ENCODE measurements around the gene EP300. TPM values are rescaled to one million over a fixed set of nuclear protein-coding genes. Genes with fewer than 3 reads are reported as not detected.
"Not testable (repeated sequence)": the region's sequence is repeated elsewhere in the genome, so short reads cannot be mapped to it uniquely, and the experiment has no call there.

Gene EP300
- total RNA-seq, 1 donor from 2014 or later = 159 TPM

DNA sequence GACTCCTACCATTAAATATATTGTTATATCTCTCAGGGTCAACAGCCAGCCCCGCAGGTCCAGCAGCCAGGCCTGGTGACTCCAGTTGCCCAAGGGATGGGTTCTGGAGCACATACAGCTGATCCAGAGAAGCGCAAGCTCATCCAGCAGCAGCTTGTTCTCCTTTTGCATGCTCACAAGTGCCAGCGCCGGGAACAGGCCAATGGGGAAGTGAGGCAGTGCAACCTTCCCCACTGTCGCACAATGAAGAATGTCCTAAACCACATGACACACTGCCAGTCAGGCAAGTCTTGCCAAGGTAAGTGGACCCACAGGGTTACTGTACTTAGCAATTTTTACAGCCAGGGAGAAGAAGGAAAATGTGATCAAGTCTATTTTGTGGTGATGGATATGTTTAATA, 35.1 kb downstream of the EP300 start:
- DNase-seq = no peak
- Mint-ChIP-seq H3K4me3 (no peak overlapping the region), H3K27me3 (no peaks in the 10 kb centered on the region), H3K4me1 (peaks cover 13% of the 10 kb centered on the region), H3K27ac (no peak overlapping the region), H3K9me3 (no peaks in the 10 kb centered on the region), H3K36me3 (ENCODE audit: low read depth) (peaks cover 80% of the 10 kb centered on the region)
- CTCF ChIA-PET = no interaction called here
- ATAC-seq (ENCODE audit: low read depth) = no peak
- TF ChIP-seq, protein P1, sequence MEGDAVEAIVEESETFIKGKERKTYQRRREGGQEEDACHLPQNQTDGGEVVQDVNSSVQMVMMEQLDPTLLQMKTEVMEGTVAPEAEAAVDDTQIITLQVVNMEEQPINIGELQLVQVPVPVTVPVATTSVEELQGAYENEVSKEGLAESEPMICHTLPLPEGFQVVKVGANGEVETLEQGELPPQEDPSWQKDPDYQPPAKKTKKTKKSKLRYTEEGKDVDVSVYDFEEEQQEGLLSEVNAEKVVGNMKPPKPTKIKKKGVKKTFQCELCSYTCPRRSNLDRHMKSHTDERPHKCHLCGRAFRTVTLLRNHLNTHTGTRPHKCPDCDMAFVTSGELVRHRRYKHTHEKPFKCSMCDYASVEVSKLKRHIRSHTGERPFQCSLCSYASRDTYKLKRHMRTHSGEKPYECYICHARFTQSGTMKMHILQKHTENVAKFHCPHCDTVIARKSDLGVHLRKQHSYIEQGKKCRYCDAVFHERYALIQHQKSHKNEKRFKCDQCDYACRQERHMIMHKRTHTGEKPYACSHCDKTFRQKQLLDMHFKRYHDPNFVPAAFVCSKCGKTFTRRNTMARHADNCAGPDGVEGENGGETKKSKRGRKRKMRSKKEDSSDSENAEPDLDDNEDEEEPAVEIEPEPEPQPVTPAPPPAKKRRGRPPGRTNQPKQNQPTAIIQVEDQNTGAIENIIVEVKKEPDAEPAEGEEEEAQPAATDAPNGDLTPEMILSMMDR (IDR thresholded peaks at IDR 0.05) = no peak
- POLR2A ChIA-PET = no interaction called here
- intact Hi-C loops (cut with micrococcal nuclease) = no loop called here

DNA sequence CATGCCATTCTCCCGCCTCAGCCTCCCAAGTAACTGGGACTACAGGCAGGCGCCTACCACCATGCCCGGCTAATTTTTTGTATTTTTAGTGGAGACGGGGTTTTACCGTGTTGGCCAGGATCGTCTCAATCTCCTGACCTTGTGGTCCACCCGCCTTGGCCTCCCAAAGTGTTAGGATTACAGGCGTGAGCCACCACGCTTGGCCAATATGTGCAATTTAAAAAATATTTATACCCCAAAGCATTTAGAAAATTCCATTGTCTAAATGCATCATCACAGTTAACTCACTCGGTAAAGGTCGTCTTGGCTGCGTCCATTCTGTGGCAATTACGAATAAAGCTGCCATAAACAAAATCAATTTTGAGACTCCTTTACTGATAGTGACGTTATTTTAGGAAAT, 36.2 kb downstream of the EP300 start:
- no peak for DNase-seq
- Mint-ChIP-seq H3K36me3 (ENCODE audit: low read depth) (peaks cover 85% of the 10 kb centered on the region), H3K27ac (no peak overlapping the region), H3K4me3 (no peak overlapping the region), H3K4me1 (peaks cover 7% of the 10 kb centered on the region), H3K27me3 (no peaks in the 10 kb centered on the region), H3K9me3 (no peaks in the 10 kb centered on the region)
- no peak for ATAC-seq (ENCODE audit: low read depth)
- intact Hi-C loops (cut with micrococcal nuclease) = no loop called here
- POLR2A ChIA-PET = no interaction called here
- CTCF ChIA-PET = no interaction called here
- TF ChIP-seq, protein P1 (IDR thresholded peaks at IDR 0.05) = no peak

DNA sequence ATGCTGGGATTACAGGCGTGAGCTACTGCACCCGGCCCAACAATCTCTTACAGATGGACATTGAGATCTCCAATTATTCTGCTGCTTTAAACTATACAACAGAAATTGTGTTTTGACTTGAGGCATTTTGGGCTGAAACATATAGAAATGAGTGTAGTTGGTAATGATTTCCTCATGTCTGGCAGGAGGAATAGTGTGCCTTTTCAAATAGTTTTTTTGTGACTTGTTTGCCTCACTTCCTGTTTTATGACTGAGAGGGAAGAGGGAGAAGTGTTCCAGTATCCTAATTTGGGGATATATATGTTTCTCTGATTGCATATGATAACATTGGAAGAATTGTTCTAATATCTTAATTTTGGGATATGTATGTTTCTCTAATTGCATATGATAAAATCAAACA, 40.2 kb downstream of the EP300 start:
- H3K4me1 Mint-ChIP-seq = no peaks in the 10 kb centered on the region
- ATAC-seq (ENCODE audit: low read depth) = no peak
- DNase-seq = no peak
- H3K36me3 Mint-ChIP-seq (ENCODE audit: low read depth) = peaks cover 93% of the 10 kb centered on the region
- intact Hi-C loops (cut with micrococcal nuclease) = no loop called here
- no peak overlapping the region for H3K27ac Mint-ChIP-seq
- ChIA-PET POLR2A (interaction anchor here (0.7 kb wide), 1 partner anchor 22 kb away, joined by 7 read pairs; no protein-coding TSS in a partner anchor), CTCF (interaction anchor here (0.6 to 3.2 kb wide), 2 partner anchors 210 to 475 kb away, joined by 3 to 12 read pairs; no protein-coding TSS in a partner anchor)
- H3K4me3 Mint-ChIP-seq = no peak overlapping the region
- TF ChIP-seq, protein P1 (IDR thresholded peaks at IDR 0.05) = no peak
- H3K27me3 Mint-ChIP-seq = no peaks in the 10 kb centered on the region
- H3K9me3 Mint-ChIP-seq = no peaks in the 10 kb centered on the region

DNA sequence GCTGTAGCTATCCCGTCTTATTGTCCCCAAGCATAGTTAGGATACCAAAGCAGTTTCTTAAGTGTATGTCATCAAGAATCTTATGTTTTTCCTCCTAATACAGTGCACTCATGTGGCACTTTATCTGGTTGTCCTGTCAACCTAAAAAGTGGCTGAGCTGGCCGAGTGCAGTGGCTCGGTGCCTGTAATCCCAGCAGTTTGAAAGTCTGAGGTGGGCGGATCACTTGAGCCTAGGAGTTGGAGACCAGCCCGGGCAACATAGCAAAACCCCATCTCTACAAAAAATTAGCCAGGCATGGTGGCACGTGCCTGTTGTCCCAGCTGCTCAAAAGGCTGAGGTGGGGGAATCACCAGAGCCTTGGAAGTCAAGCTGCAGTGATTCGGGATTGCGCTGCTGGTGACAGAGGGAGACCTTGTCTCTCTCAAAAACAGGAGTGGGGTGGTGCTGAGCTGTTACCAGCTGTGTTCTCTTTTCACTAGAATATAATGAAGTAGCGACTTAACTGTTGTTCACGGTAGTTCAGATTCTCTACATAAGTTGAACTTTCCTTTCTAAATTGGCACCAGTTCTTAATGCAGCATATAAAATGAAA, 48.1 kb downstream of the EP300 start:
- H3K4me1 Mint-ChIP-seq = no peaks in the 10 kb centered on the region
- H3K9me3 Mint-ChIP-seq = no peaks in the 10 kb centered on the region
- intact Hi-C loops (cut with micrococcal nuclease) = no loop called here
- ChIA-PET CTCF (no interaction called here), POLR2A (no interaction called here)
- no peak overlapping the region for H3K4me3 Mint-ChIP-seq
- peaks cover 90% of the 10 kb centered on the region for H3K36me3 Mint-ChIP-seq (ENCODE audit: low read depth)
- H3K27ac Mint-ChIP-seq = no peak overlapping the region
- ATAC-seq (ENCODE audit: low read depth) = no peak
- H3K27me3 Mint-ChIP-seq = no peaks in the 10 kb centered on the region
- DNase-seq = no peak
- TF ChIP-seq, protein P1 (IDR thresholded peaks at IDR 0.05) = no peak

DNA sequence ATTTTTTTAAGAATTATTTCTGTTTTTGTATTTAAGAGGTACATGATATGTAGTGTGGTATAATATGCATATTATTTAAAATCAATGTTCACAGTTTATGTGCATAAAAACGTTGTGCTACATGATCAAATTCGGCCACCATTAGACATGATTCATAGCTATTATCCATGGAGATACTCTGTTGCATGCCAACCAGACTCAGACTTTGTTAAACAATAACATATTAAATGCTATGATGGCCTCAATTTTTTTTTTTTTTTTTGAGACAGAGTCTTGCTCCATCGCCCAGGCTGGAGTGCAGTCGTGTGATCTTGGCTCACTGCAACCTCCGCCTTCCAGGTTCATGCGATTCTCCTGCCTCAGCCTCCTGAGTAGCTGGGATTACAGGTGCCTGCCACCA, 53.5 kb downstream of the EP300 start:
- DNase-seq; intact Hi-C loops (cut with micrococcal nuclease); H3K27ac Mint-ChIP-seq; H3K9me3 Mint-ChIP-seq; H3K27me3 Mint-ChIP-seq; H3K4me3 Mint-ChIP-seq; CTCF ChIA-PET; H3K4me1 Mint-ChIP-seq; ATAC-seq (ENCODE audit: low read depth): not testable (repeated sequence)
- POLR2A ChIA-PET = interaction anchor here (0.6 kb wide), 1 partner anchor 86 kb away, joined by 4 read pairs; no protein-coding TSS in a partner anchor
- peaks cover 88% of the 10 kb centered on the region for H3K36me3 Mint-ChIP-seq (ENCODE audit: low read depth)

DNA sequence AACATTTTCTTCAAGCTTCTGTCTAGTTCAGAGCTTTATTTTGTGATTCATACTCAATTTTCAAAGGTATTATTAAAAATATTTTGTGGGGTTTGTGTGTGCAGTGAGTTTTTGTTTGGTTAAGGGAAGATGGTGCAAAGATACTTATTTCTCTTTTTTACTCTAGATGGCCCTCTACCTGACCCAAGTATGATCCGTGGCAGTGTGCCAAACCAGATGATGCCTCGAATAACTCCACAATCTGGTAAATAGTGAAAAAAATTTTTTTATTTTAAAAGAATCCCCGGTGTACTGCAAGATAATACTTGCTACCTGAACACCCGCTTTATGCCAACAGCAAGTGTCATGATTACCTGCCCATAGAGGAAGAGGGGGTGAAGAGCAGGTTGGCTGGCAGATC, 54.2 kb downstream of the EP300 start:
- CTCF ChIA-PET = no interaction called here
- ATAC-seq (ENCODE audit: low read depth) (no peak), DNase-seq (no peak)
- H3K4me1 Mint-ChIP-seq = no peaks in the 10 kb centered on the region
- H3K27ac Mint-ChIP-seq = no peak overlapping the region
- TF ChIP-seq, protein P1 (IDR thresholded peaks at IDR 0.05) = no peak
- H3K27me3 Mint-ChIP-seq = no peaks in the 10 kb centered on the region
- intact Hi-C loops (cut with micrococcal nuclease) = no loop called here
- peaks cover 89% of the 10 kb centered on the region for H3K36me3 Mint-ChIP-seq (ENCODE audit: low read depth)
- H3K4me3 Mint-ChIP-seq = no peak overlapping the region
- H3K9me3 Mint-ChIP-seq = no peaks in the 10 kb centered on the region
- POLR2A ChIA-PET = interaction anchor here (0.6 kb wide), 1 partner anchor 85 kb away, joined by 4 read pairs; no protein-coding TSS in a partner anchor
